Lung (tissue), 12 donors: ENCODE measurements around the gene NMB. TPM values are rescaled to one million over a fixed set of nuclear protein-coding genes. Genes with fewer than 3 reads are reported as not detected.

Experiments
- ATAC-seq: fragments of 200-7000 bp; cut with Tn5 transposase; one replicate; pipeline ENCODE4 v1.9.1; 2020; ENCODE audit warnings: moderate number of reproducible peaks; ENCODE audit not compliant: insufficient read depth, low FRiP score
- DNase-seq, 3 donors: peaks; one replicate each; pipeline ENCODE4 v3.0.0-alpha.2; 2013 to 2017
- H3K27ac ChIP-seq, 2 donors: one replicate each; pipeline ENCODE4 v1.5.1; 2013; ENCODE audit warnings: mild to moderate bottlenecking in 2 of 2, moderate library complexity in 2 of 2, control low read depth in 1 of 2, inconsistent platforms in 1 of 2, low read depth in 1 of 2, low read length in 1 of 2
- H3K27me3 ChIP-seq, 3 donors: one replicate each; pipeline ENCODE4 v1.5.1; 2013; ENCODE audit warnings: low read length in 2 of 3; ENCODE audit not compliant: control insufficient read depth in 3 of 3, insufficient read depth in 3 of 3
- H3K36me3 ChIP-seq, 4 donors: one replicate each; pipeline ENCODE4 v1.5.1; 2013; ENCODE audit warnings: low read length in 4 of 4, mild to moderate bottlenecking in 1 of 4, moderate library complexity in 1 of 4; ENCODE audit not compliant: control insufficient read depth in 4 of 4, insufficient read depth in 4 of 4
- H3K4me1 ChIP-seq, 5 donors: one replicate each; pipeline ENCODE4 v1.5.1; 2013; ENCODE audit warnings: low read length in 5 of 5, mild to moderate bottlenecking in 2 of 5, moderate library complexity in 1 of 5; ENCODE audit not compliant: control insufficient read depth in 5 of 5, insufficient read depth in 5 of 5
- H3K4me3 ChIP-seq: one replicate; pipeline ENCODE4 v1.5.1; 2013; ENCODE audit warnings: mild to moderate bottlenecking, control low read depth, moderate library complexity
- H3K9ac ChIP-seq, 2 donors: one replicate each; pipeline ENCODE4 v1.5.1; 2013; ENCODE audit warnings: low read length in 2 of 2, control low read depth in 1 of 2; ENCODE audit not compliant: insufficient read depth in 1 of 2
- H3K9me3 ChIP-seq, 4 donors: one replicate each; pipeline ENCODE4 v1.5.1; 2013; ENCODE audit warnings: low read length in 3 of 4, mild to moderate bottlenecking in 1 of 4, moderate library complexity in 1 of 4; ENCODE audit not compliant: control insufficient read depth in 4 of 4, insufficient read depth in 3 of 4
- WGBS, 2 donors: extraction: QIAGEN DNeasy Blood & Tissue Kit; methylation state at CpG; one replicate each; pipeline ENCODE4 v1.1.7; 2013; 5-methylcytosine and 5-hydroxymethylcytosine counted together
- polyA plus RNA-seq, 2 donors: library from polyadenylated mRNA; stranded (reverse); fragments of 200-250 nt; gene quantifications; one replicate each; pipeline ENCODE4 v1.2.1, GENCODE V29; 2013
- total RNA-seq, 2 donors: library from RNA; depleted of rRNA in 1 of 2; stranded (reverse); fragments of >200 nt in 1 of 2; gene quantifications; one replicate each; pipeline ENCODE4 v1.2.1, GENCODE V29; 2014 to 2021
- TF ChIP-seq, protein P1 (sequence below): IDR thresholded peaks from 2 replicates; pipeline ENCODE4 v1.5.1; 2012; ENCODE audit warnings: mild to moderate bottlenecking; ENCODE audit errors: control extremely low read depth, extremely low read depth
- donor health status: control.
- donor health status: control.
- donor health status: Bipolar disorder and iron deficiency.
- donor health status: healthy.
- donor health status: DM: yes; HTN: yes; CAD: no.

The NMB gene
- total and polyA plus RNA-seq, 4 donors: 2.6 to 9.3 (median 5.6) TPM

DNA sequence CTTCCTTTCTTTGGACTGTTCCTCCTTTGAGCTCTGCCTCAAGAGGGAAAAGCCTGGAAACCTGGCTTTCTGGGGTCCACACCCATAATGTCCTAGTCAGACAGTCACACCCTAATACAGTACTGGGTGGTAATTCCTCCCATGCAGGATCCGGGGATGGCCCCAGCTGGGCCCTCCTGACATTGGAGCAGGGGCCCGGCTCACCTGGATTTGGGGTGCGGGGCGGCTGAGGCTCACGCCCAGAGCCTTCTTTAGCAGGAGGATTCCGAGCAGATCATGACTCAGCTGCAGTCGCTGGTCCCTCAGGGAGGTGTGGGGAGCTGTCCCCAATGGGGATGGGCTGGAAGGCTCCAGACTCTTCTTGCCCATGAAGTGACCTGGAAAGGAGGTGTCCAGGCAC lies 1.0 kb downstream of the NMB start:
- H3K4me3 ChIP-seq: no peak overlapping the region
- TF ChIP-seq, protein P1, sequence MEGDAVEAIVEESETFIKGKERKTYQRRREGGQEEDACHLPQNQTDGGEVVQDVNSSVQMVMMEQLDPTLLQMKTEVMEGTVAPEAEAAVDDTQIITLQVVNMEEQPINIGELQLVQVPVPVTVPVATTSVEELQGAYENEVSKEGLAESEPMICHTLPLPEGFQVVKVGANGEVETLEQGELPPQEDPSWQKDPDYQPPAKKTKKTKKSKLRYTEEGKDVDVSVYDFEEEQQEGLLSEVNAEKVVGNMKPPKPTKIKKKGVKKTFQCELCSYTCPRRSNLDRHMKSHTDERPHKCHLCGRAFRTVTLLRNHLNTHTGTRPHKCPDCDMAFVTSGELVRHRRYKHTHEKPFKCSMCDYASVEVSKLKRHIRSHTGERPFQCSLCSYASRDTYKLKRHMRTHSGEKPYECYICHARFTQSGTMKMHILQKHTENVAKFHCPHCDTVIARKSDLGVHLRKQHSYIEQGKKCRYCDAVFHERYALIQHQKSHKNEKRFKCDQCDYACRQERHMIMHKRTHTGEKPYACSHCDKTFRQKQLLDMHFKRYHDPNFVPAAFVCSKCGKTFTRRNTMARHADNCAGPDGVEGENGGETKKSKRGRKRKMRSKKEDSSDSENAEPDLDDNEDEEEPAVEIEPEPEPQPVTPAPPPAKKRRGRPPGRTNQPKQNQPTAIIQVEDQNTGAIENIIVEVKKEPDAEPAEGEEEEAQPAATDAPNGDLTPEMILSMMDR: no peak
- DNase-seq (no peak), ATAC-seq (no peak)
- H3K9me3 ChIP-seq: no peaks in the 10 kb centered on the region
- H3K36me3 ChIP-seq: peaks cover 0 to 5% (median 0%) of the 10 kb centered on the region in 4 donors
- peak overlapping the region in 1 of 2 donors; percentile 36 for H3K9ac ChIP-seq
- no peaks in the 10 kb centered on the region for H3K27me3 ChIP-seq
- no peak overlapping the region for H3K27ac ChIP-seq
- WGBS, 2 donors: 93% methylated on average over 7 of the region's 7 CpGs
- H3K4me1 ChIP-seq: peaks cover 4 to 20% (median 6%) of the 10 kb centered on the region in 5 donors

DNA sequence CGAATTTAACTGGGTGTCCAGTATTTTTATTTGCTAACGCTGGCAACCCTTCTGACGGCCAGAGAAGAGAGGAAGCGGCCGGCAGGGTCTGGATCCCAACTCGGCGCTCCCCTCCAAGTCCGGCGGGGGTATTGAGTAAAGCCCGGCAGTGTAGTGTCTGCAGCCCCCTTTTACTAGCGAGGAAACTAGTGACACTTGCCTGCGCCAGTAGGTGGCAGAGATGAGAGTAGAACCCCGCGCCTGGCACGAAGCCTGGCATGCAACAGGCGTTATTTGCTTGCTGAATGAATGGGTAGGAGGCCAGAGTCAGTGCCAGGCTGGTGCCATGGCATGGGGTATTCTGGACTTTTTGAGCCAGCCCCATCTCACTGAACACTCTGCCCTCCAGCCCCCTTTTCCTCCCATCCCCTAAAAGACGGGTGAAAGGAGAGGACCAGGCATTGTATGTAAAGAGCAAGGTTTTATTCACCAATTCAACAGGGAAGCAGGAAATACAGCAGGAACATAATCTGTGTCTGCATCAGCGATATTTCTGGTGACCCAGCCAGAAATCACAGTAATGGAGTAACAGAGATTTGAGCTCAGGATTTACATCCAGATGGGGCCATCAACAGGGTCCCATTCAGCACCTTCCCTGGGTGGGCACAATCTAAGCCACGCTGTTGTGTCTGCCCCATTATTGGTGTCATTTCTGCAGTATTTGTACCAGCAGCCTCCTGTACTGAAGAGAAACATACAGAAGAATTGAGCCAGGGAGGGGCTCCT lies 3.1 kb downstream of the NMB start:
- TF ChIP-seq, protein P1: peak; percentile 53
- Histone ChIP-seq H3K9me3 (no peaks in the 10 kb centered on the region), H3K27me3 (no peaks in the 10 kb centered on the region), H3K36me3 (peaks cover 1 to 16% (median 5%) of the 10 kb centered on the region in 4 donors), H3K27ac (peak overlapping the region; percentile 76 to 85), H3K4me1 (peaks cover 4 to 20% (median 6%) of the 10 kb centered on the region in 5 donors), H3K4me3 (peak overlapping the region; percentile 18), H3K9ac (peak overlapping the region; percentile 81 to 97)
- ATAC-seq (peak; percentile 51), DNase-seq (peak; percentile 83 to 86 (median 84))
- 5 to 7% methylated on average over 19 of the region's 19 CpGs for WGBS, 2 donors

DNA sequence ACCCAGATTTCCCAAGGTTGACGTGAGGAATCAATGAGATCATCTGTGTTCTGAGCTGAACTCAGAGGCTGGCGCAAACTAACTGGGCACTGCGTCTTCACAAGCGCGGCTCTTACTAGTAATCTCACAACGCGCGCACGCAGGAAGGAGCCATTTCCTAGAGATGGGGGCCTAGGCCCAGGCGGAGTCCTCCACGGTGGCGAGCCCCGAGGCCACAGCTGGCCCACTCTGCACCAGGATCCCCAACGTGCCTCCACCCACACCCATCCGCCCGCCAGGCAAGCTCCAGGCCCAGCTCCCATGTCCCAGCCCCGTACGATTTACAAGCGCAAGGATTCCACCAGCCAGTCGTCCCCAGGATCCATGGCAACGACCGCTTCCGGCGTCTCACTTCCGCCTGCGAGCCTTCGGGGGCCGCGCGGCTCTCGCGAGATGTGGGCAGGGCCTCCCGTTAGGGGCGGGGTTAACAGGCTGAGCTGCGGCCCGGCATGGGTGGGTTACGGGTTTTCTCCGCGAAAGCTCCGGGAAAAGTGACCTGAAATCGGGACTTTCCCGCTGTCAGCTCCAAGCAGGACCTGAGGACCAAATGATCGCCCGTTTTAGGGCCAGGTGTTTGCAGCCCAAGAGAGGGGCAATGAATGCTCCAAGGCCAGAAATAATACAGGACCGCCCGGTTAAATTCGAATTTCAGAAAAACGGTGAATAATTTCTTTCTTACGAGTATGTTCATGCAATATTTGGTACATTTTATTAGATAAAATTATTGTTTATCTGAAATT lies 3.9 kb downstream of the NMB start, which contains the start of gene WDR73:
TSS of gene WDR73 (minus strand) at position 374 of the 779 bp plus-strand sequence. CDS start at position 365, 9 bp downstream.
- Histone ChIP-seq H3K4me1 (peaks cover 4 to 20% (median 6%) of the 10 kb centered on the region in 5 donors), H3K4me3 (peak within 1 kb of the TSS; percentile 83), H3K27ac (peak within 1 kb of the TSS; percentile 76 to 85), H3K36me3 (peaks cover 4 to 20% (median 10%) of the 10 kb centered on the region in 4 donors), H3K9me3 (no peaks in the 10 kb centered on the region), H3K9ac (peak within 1 kb of the TSS; percentile 96 to 97), H3K27me3 (no peaks in the 10 kb centered on the region)
- TF ChIP-seq, protein P1: no peak
- peak; percentile 94 for ATAC-seq
- peak; percentile 97 to 98 (median 98) for DNase-seq
- 0% methylated on average over 48 to 49 of the region's 49 CpGs for WGBS, 2 donors
